Measurements from ENCODE around the gene SEPTIN1. TPM values are rescaled to one million over a fixed set of nuclear protein-coding genes. Genes with fewer than 3 reads are reported as not detected.

Gene SEPTIN1
- total RNA-seq, 4 donors from 2014 or later: 0.65 TPM; not detected in 3

DNA sequence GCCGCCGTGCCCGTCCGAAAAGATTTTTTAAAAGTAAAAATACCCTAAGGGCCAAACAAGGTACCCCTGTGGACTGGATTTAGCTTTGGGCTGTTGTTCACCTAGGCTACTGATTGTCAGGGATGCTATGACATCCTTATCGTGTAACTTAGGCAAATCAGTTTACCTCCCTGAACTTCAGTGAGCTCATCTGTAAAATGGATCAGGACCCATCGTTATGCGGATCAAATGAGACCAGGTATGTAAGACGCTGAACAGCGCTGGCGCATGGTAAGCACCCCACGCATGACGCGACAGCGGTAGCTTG, 24.4 kb upstream of the SEPTIN1 start:
- intact Hi-C loops (cut with DNase I; ENCODE audit: low total_unique reads): loop anchor here (1.0 to 2.0 kb wide), 2 partner anchors 11 to 28 kb away; partner anchors contain the start of gene ZNF48

GRCh38 chr16:30401768-30402425, 19.5 kb upstream of the SEPTIN1 start:
- ATAC-seq (no peak), DNase-seq (no peak)
- no peak for TF ChIP-seq POLR2A (IDR thresholded peaks at IDR 0.05)
- TF ChIP-seq, protein P1, sequence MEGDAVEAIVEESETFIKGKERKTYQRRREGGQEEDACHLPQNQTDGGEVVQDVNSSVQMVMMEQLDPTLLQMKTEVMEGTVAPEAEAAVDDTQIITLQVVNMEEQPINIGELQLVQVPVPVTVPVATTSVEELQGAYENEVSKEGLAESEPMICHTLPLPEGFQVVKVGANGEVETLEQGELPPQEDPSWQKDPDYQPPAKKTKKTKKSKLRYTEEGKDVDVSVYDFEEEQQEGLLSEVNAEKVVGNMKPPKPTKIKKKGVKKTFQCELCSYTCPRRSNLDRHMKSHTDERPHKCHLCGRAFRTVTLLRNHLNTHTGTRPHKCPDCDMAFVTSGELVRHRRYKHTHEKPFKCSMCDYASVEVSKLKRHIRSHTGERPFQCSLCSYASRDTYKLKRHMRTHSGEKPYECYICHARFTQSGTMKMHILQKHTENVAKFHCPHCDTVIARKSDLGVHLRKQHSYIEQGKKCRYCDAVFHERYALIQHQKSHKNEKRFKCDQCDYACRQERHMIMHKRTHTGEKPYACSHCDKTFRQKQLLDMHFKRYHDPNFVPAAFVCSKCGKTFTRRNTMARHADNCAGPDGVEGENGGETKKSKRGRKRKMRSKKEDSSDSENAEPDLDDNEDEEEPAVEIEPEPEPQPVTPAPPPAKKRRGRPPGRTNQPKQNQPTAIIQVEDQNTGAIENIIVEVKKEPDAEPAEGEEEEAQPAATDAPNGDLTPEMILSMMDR (IDR thresholded peaks at IDR 0.05 in 4 of 5, conservative IDR thresholded peaks at IDR 0.05 in 1 of 5): no peak
- peaks cover 9 to 13% of the 10 kb centered on the region in 2 donors for H3K4me1 ChIP-seq
- H3K9me3 ChIP-seq: no peaks in the 10 kb centered on the region
- peaks cover 0 to 17% of the 10 kb centered on the region in 2 donors for H3K36me3 ChIP-seq
- H3K4me3 ChIP-seq: no peak overlapping the region
- intact Hi-C loops (cut with DNase I; ENCODE audit: low total_unique reads): no loop called here
- H3K27ac ChIP-seq: no peak overlapping the region
- in situ Hi-C loops (cut with MboI; ENCODE audit: low sequenced_read_pairs in 4 of 4): loop anchor here in 2 of 4 donors (25.0 kb wide), 2 partner anchors 290 to 340 kb away; partner anchors contain the start of genes ALDOA (in 1 of the 2), GDPD3 (in 1 of the 2) and MAPK3 (in 1 of the 2)
- no peaks in the 10 kb centered on the region for H3K27me3 ChIP-seq

More for the DNA sequence above, 24.4 kb upstream of the SEPTIN1 start:
- Histone ChIP-seq H3K4me1 (peaks cover 23 to 28% of the 10 kb centered on the region in 2 donors), H3K36me3 (no peaks in the 10 kb centered on the region), H3K4me3 (peak overlapping the region; percentile 59 to 98 (median 85)), H3K27ac (peak overlapping the region; percentile 92 to 98 (median 94)), H3K9me3 (no peaks in the 10 kb centered on the region), H3K27me3 (no peaks in the 10 kb centered on the region)
- in situ Hi-C loops (cut with MboI; ENCODE audit: low sequenced_read_pairs in 4 of 4): loop anchor here in 2 of 4 donors (25.0 kb wide), 2 partner anchors 294 to 344 kb away; partner anchors contain the start of genes ALDOA (in 1 of the 2), GDPD3 (in 1 of the 2) and MAPK3 (in 1 of the 2)
- TF ChIP-seq, protein P1 (IDR thresholded peaks at IDR 0.05 in 4 of 5, conservative IDR thresholded peaks at IDR 0.05 in 1 of 5): no peak
- TF ChIP-seq POLR2A (IDR thresholded peaks at IDR 0.05): no peak
- ATAC-seq (no peak), DNase-seq (no peak)

DNA sequence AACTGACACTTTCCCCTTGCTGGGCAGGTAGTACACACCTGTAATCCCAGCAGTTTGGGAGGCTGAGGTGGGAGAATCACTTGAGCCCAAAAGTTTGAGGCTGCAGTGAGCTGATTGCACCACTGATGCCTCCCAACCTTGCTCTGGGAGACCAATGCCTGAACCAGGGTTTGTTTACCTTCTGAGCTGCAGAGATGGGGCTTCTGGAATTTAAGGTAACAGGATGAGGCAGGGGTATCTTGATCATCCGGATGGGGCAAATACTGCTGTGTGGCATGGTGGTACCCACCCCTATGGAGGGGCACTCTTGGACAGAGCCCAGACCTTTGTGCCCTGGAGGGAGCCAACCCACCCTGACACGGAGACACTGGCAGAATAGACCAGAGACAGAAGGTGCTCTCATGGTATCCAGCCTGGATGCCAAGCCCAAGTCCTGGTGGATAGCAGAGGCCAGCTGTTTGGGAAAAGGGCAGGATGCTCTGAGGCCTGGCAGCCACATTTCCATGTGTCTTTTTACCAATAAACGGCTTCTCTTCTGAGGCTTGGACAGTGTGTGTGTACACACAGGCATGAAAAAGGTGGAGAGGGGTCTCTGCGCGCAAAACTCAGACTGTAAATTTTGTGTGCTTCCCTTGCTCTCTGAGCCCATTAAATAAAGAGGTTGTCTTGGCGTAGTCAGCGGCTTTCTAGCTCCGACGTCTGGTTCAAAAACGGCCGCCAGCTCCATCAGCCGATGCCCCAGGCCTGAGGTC, 17.2 kb upstream of the SEPTIN1 start:
- in situ Hi-C loops (cut with MboI; ENCODE audit: low sequenced_read_pairs in 4 of 4): loop anchor here in 2 of 4 donors (25.0 kb wide), 2 partner anchors 287 to 337 kb away; partner anchors contain the start of genes ALDOA (in 1 of the 2), GDPD3 (in 1 of the 2) and MAPK3 (in 1 of the 2)
- Histone ChIP-seq H3K27ac (peak overlapping the region; percentile 26 to 78 (median 69)), H3K9me3 (no peaks in the 10 kb centered on the region), H3K4me1 (peaks cover 13 to 21% of the 10 kb centered on the region in 2 donors), H3K36me3 (peaks cover 0 to 17% of the 10 kb centered on the region in 2 donors), H3K4me3 (peak overlapping the region; percentile 66 to 93 (median 72)), H3K27me3 (no peaks in the 10 kb centered on the region)
- no peak for DNase-seq
- intact Hi-C loops (cut with DNase I; ENCODE audit: low total_unique reads): no loop called here
- TF ChIP-seq POLR2A (IDR thresholded peaks at IDR 0.05): no peak
- TF ChIP-seq, protein P1 (IDR thresholded peaks at IDR 0.05 in 4 of 5, conservative IDR thresholded peaks at IDR 0.05 in 1 of 5): no peak
- ATAC-seq: no peak

DNA sequence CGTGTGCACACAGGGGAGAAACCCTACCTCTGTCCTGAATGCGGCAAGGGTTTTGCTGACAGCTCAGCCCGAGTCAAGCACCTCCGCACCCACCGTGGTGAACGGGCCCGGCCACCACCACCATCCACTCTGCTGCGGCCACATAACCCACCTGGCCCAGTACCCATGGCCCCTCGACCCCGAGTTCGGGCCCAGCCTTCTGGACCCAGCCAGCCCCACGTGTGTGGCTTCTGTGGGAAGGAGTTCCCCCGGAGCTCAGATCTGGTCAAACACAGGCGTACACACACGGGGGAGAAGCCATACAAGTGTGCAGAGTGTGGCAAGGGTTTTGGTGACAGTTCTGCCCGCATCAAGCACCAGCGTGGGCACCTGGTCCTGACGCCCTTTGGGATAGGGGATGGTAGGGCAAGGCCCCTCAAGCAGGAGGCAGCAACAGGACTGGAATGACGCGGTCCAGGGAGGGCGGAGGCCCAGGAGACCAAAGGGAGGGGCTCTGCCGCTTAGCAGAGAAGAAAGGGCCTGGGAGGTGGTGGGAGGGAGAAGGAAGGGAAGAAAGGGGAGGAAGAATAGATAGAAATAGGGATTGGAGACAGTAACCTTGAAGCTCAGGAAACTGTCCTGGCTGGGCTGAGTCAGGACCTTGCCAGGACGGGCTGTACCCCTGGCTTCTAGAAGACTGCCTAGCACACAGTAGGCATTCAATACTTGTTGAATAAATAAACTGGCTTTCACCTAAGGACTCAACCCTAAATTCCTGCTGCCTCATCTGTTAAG, 16.5 kb upstream of the SEPTIN1 start:
- H3K4me1 ChIP-seq: peaks cover 17 to 26% of the 10 kb centered on the region in 2 donors
- intact Hi-C loops (cut with DNase I; ENCODE audit: low total_unique reads) (no loop called here), in situ Hi-C loops (cut with MboI; ENCODE audit: low sequenced_read_pairs in 4 of 4) (no loop called here)
- no peaks in the 10 kb centered on the region for H3K27me3 ChIP-seq
- H3K9me3 ChIP-seq: no peaks in the 10 kb centered on the region
- H3K27ac ChIP-seq: no peak overlapping the region
- DNase-seq (no peak), ATAC-seq (no peak)
- H3K36me3 ChIP-seq: peaks cover 0 to 17% of the 10 kb centered on the region in 2 donors
- no peak overlapping the region for H3K4me3 ChIP-seq
- TF ChIP-seq, protein P1 (IDR thresholded peaks at IDR 0.05 in 4 of 5, conservative IDR thresholded peaks at IDR 0.05 in 1 of 5): no peak
- no peak for TF ChIP-seq POLR2A (IDR thresholded peaks at IDR 0.05)
